ENCODE measurements around the gene PACS1. TPM values are rescaled to one million over a fixed set of nuclear protein-coding genes. Genes with fewer than 3 reads are reported as not detected.

Gene PACS1
- total RNA-seq, 1 experiment from 2014 or later, result 9.0 TPM

- peak; percentile 89 for DNase-seq (ENCODE audit: low read depth, low spot score)
Observed at GRCh38 chr11:66222358-66223149, 152.5 kb downstream of the PACS1 start.

GRCh38 chr11:66224226-66224855 lies 154.3 kb downstream of the PACS1 start:
- no peak for DNase-seq (ENCODE audit: low read depth, low spot score)
- in situ Hi-C loops (cut with HindIII; ENCODE audit: low pct_unique_long_range_greater_than_20kb, low sequenced_read_pairs), result no loop called here

More at GRCh38 chr11:66222358-66223149, 152.5 kb downstream of the PACS1 start:
- in situ Hi-C loops (cut with HindIII; ENCODE audit: low pct_unique_long_range_greater_than_20kb, low sequenced_read_pairs), result no loop called here

- in situ Hi-C loops (cut with HindIII; ENCODE audit: low pct_unique_long_range_greater_than_20kb, low sequenced_read_pairs), result no loop called here
- DNase-seq (ENCODE audit: low read depth, low spot score), result no peak
Observed at GRCh38 chr11:66225066-66225465, 155.0 kb downstream of the PACS1 start.

GRCh38 chr11:66226101-66226500 lies 156.0 kb downstream of the PACS1 start:
- in situ Hi-C loops (cut with HindIII; ENCODE audit: low pct_unique_long_range_greater_than_20kb, low sequenced_read_pairs), result no loop called here
- DNase-seq (ENCODE audit: low read depth, low spot score), result no peak

- DNase-seq (ENCODE audit: low read depth, low spot score), result no peak
- in situ Hi-C loops (cut with HindIII; ENCODE audit: low pct_unique_long_range_greater_than_20kb, low sequenced_read_pairs), result no loop called here
Observed at GRCh38 chr11:66227700-66228099, 157.6 kb downstream of the PACS1 start.

GRCh38 chr11:66228521-66228920 lies 158.4 kb downstream of the PACS1 start:
- DNase-seq (ENCODE audit: low read depth, low spot score), result no peak
- in situ Hi-C loops (cut with HindIII; ENCODE audit: low pct_unique_long_range_greater_than_20kb, low sequenced_read_pairs), result no loop called here

GRCh38 chr11:66230156-66230555 lies 160.1 kb downstream of the PACS1 start:
- no peak for DNase-seq (ENCODE audit: low read depth, low spot score)
- in situ Hi-C loops (cut with HindIII; ENCODE audit: low pct_unique_long_range_greater_than_20kb, low sequenced_read_pairs), result no loop called here

GRCh38 chr11:66230978-66231377 lies 160.9 kb downstream of the PACS1 start:
- no peak for DNase-seq (ENCODE audit: low read depth, low spot score)

GRCh38 chr11:66231561-66231960 lies 161.5 kb downstream of the PACS1 start:
- no peak for DNase-seq (ENCODE audit: low read depth, low spot score)
- in situ Hi-C loops (cut with HindIII; ENCODE audit: low pct_unique_long_range_greater_than_20kb, low sequenced_read_pairs), result no loop called here

More at GRCh38 chr11:66230978-66231377, 160.9 kb downstream of the PACS1 start:
- in situ Hi-C loops (cut with HindIII; ENCODE audit: low pct_unique_long_range_greater_than_20kb, low sequenced_read_pairs), result no loop called here

GRCh38 chr11:66232769-66233168 lies 162.7 kb downstream of the PACS1 start:
- DNase-seq (ENCODE audit: low read depth, low spot score), result no peak
- in situ Hi-C loops (cut with HindIII; ENCODE audit: low pct_unique_long_range_greater_than_20kb, low sequenced_read_pairs), result no loop called here

- in situ Hi-C loops (cut with HindIII; ENCODE audit: low pct_unique_long_range_greater_than_20kb, low sequenced_read_pairs), result no loop called here
- no peak for DNase-seq (ENCODE audit: low read depth, low spot score)
Observed at GRCh38 chr11:66233301-66233700, 163.2 kb downstream of the PACS1 start.

GRCh38 chr11:66235141-66235540 lies 165.1 kb downstream of the PACS1 start:
- DNase-seq (ENCODE audit: low read depth, low spot score), result no peak
- in situ Hi-C loops (cut with HindIII; ENCODE audit: low pct_unique_long_range_greater_than_20kb, low sequenced_read_pairs), result no loop called here

GRCh38 chr11:66237867-66238266 lies 167.8 kb downstream of the PACS1 start:
- DNase-seq (ENCODE audit: low read depth, low spot score), result no peak
- in situ Hi-C loops (cut with HindIII; ENCODE audit: low pct_unique_long_range_greater_than_20kb, low sequenced_read_pairs), result no loop called here

GRCh38 chr11:66238786-66239413 lies 168.8 kb downstream of the PACS1 start:
- in situ Hi-C loops (cut with HindIII; ENCODE audit: low pct_unique_long_range_greater_than_20kb, low sequenced_read_pairs), result no loop called here
- no peak for DNase-seq (ENCODE audit: low read depth, low spot score)

GRCh38 chr11:66239511-66239910 lies 169.4 kb downstream of the PACS1 start:
- in situ Hi-C loops (cut with HindIII; ENCODE audit: low pct_unique_long_range_greater_than_20kb, low sequenced_read_pairs), result no loop called here
- DNase-seq (ENCODE audit: low read depth, low spot score), result no peak

GRCh38 chr11:66239998-66240780 lies 170.1 kb downstream of the PACS1 start:
- in situ Hi-C loops (cut with HindIII; ENCODE audit: low pct_unique_long_range_greater_than_20kb, low sequenced_read_pairs), result no loop called here

GRCh38 chr11:66240781-66241136 lies 170.7 kb downstream of the PACS1 start:
- in situ Hi-C loops (cut with HindIII; ENCODE audit: low pct_unique_long_range_greater_than_20kb, low sequenced_read_pairs), result no loop called here
- DNase-seq (ENCODE audit: low read depth, low spot score), result no peak

More at GRCh38 chr11:66239998-66240780, 170.1 kb downstream of the PACS1 start:
- no peak for DNase-seq (ENCODE audit: low read depth, low spot score)
